HG02981 (cell line): ENCODE results near the gene TSC22D1.

Experiments used
- ATAC-seq: cut with Tn5 transposase; IDR thresholded peaks from one replicate; pipeline ENCODE4 v1.9.1; 2021; ENCODE audit warnings: mild to moderate bottlenecking, moderate library complexity; ENCODE audit not compliant: unreplicated experiment

Gene TSC22D1

GRCh38 chr13:44508562-44509077 is 67.5 kb downstream of the TSC22D1 start:
- ATAC-seq: no peak

GRCh38 chr13:44507639-44508038 is 68.5 kb downstream of the TSC22D1 start:
- ATAC-seq: no peak

GRCh38 chr13:44506719-44507118 is 69.4 kb downstream of the TSC22D1 start:
- ATAC-seq: no peak

- no peak for ATAC-seq
Observed at GRCh38 chr13:44506251-44506650, 69.9 kb downstream of the TSC22D1 start.

- no peak for ATAC-seq
Observed at GRCh38 chr13:44504116-44504515, 72.0 kb downstream of the TSC22D1 start.

- ATAC-seq: no peak
Observed at GRCh38 chr13:44498969-44499368, 77.2 kb downstream of the TSC22D1 start.

GRCh38 chr13:44498502-44498901 is 77.6 kb downstream of the TSC22D1 start:
- ATAC-seq: no peak

GRCh38 chr13:44497801-44498200 is 78.3 kb downstream of the TSC22D1 start:
- no peak for ATAC-seq

GRCh38 chr13:44493213-44493812 is 82.8 kb downstream of the TSC22D1 start:
- ATAC-seq: no peak

GRCh38 chr13:44489751-44490150 is 86.4 kb downstream of the TSC22D1 start:
- no peak for ATAC-seq

GRCh38 chr13:44487989-44488388 is 88.1 kb downstream of the TSC22D1 start:
- no peak for ATAC-seq

- ATAC-seq: no peak
Observed at GRCh38 chr13:44484562-44485138, 91.5 kb downstream of the TSC22D1 start.

- ATAC-seq: no peak
Observed at GRCh38 chr13:44474122-44474910, 101.8 kb downstream of the TSC22D1 start.

GRCh38 chr13:44471686-44472085 is 104.4 kb downstream of the TSC22D1 start:
- no peak for ATAC-seq

GRCh38 chr13:44470638-44471562 is 105.2 kb downstream of the TSC22D1 start:
- no peak for ATAC-seq

GRCh38 chr13:44468874-44469273 is 107.3 kb downstream of the TSC22D1 start:
- no peak for ATAC-seq

GRCh38 chr13:44465318-44465717 is 110.8 kb downstream of the TSC22D1 start:
- ATAC-seq: no peak

- ATAC-seq: no peak
Observed at GRCh38 chr13:44464471-44464870, 111.7 kb downstream of the TSC22D1 start.

- ATAC-seq: no peak
Observed at GRCh38 chr13:44463759-44464158, 112.4 kb downstream of the TSC22D1 start.

- no peak for ATAC-seq
Observed at GRCh38 chr13:44459674-44460073, 116.5 kb downstream of the TSC22D1 start.
